Ishikawa (cell line): ENCODE results near the gene C21orf91.

Experiments
- CEBPB ChIP-seq: IDR thresholded peaks from 2 replicates; pipeline ENCODE4 v1.6.1; 2012
- CREB1 ChIP-seq: IDR thresholded peaks from 2 replicates; pipeline ENCODE4 v1.6.1; 2012; ENCODE audit warnings: low read depth
- EGR1 ChIP-seq: IDR thresholded peaks from 2 replicates; pipeline ENCODE4 v1.6.1; 2012
- EP300 ChIP-seq: IDR thresholded peaks from 2 replicates; pipeline ENCODE4 v1.6.1; 2012; ENCODE audit warnings: borderline replicate concordance
- FOXM1 ChIP-seq: IDR thresholded peaks from 2 replicates; pipeline ENCODE4 v1.6.1; 2012; ENCODE audit warnings: low read depth, borderline replicate concordance
- MAX ChIP-seq: IDR thresholded peaks from 2 replicates; pipeline ENCODE4 v1.6.1; 2012
- NFIC ChIP-seq: IDR thresholded peaks from 2 replicates; pipeline ENCODE4 v1.6.1; 2012
- RAD21 ChIP-seq: IDR thresholded peaks from 2 replicates; pipeline ENCODE4 v1.6.1; 2012; ENCODE audit warnings: low read depth
- REST ChIP-seq: IDR thresholded peaks from 2 replicates; pipeline ENCODE4 v1.6.1; 2012; ENCODE audit warnings: low read depth, mild to moderate bottlenecking
- TAF1 ChIP-seq: IDR thresholded peaks from 2 replicates; pipeline ENCODE4 v1.6.1; 2012; ENCODE audit warnings: low read depth, mild to moderate bottlenecking
- TCF12 ChIP-seq: IDR thresholded peaks from 2 replicates; pipeline ENCODE4 v1.6.1; 2012; ENCODE audit warnings: low read depth
- TEAD4 ChIP-seq: IDR thresholded peaks from 2 replicates; pipeline ENCODE4 v1.6.1; 2012
- USF1 ChIP-seq: IDR thresholded peaks from 2 replicates; pipeline ENCODE4 v1.6.1; 2012
- YY1 ChIP-seq: IDR thresholded peaks from 2 replicates; pipeline ENCODE4 v1.6.1; 2012; ENCODE audit warnings: low read depth
- ZBTB7A ChIP-seq: IDR thresholded peaks from 2 replicates; pipeline ENCODE4 v1.6.1; 2012; ENCODE audit warnings: low read depth

The C21orf91 gene

GRCh38 chr21:17752171-17752570 lies 67.0 kb downstream of the C21orf91 start:
- no peak for TF ChIP-seq USF1

- TF ChIP-seq TCF12 (no peak), TAF1 (no peak), CREB1 (no peak), EGR1 (no peak), MAX (no peak), REST (no peak), EP300 (no peak), RAD21 (no peak)
These were observed 72.2 kb downstream of the C21orf91 start for GRCh38 chr21:17746920-17747319.

GRCh38 chr21:17745086-17745485 lies 74.1 kb downstream of the C21orf91 start:
- no peak for TF ChIP-seq YY1
- TF ChIP-seq USF1 = no peak
- no peak for TF ChIP-seq RAD21
- TF ChIP-seq EGR1 = no peak
- TF ChIP-seq CEBPB = no peak
- no peak for TF ChIP-seq REST

- TF ChIP-seq TCF12 = no peak
- no peak for TF ChIP-seq CREB1
- no peak for TF ChIP-seq TEAD4
- TF ChIP-seq YY1 = no peak
- TF ChIP-seq TAF1 = no peak
- no peak for TF ChIP-seq USF1
- TF ChIP-seq EP300 = no peak
- TF ChIP-seq FOXM1 = no peak
- TF ChIP-seq RAD21 = no peak
- no peak for TF ChIP-seq NFIC
- TF ChIP-seq MAX = no peak
- TF ChIP-seq REST = no peak
- no peak for TF ChIP-seq ZBTB7A
- TF ChIP-seq EGR1 = no peak
- TF ChIP-seq CEBPB = no peak
These were observed 76.1 kb downstream of the C21orf91 start for GRCh38 chr21:17742940-17743592.

- TF ChIP-seq EP300 (no peak), TEAD4 (no peak), YY1 (no peak), ZBTB7A (no peak), FOXM1 (no peak), RAD21 (no peak), NFIC (no peak), TCF12 (no peak), TAF1 (no peak), REST (no peak), CEBPB (no peak), USF1 (no peak), MAX (no peak), CREB1 (no peak), EGR1 (no peak)
These were observed 77.0 kb downstream of the C21orf91 start for GRCh38 chr21:17742181-17742580.
